Activated naive CD4-positive, alpha-beta T cell treated with anti-CD3 and anti-CD28 coated beads, Interleukin-2, amount 50 U/mL, for 16 hours (primary cell): ENCODE data around the gene SIRPA.
"Not testable (repeated sequence)": the region's sequence is repeated elsewhere in the genome, so short reads cannot be mapped to it uniquely, and the experiment has no call there.

Experiments
- DNase-seq: peaks from one replicate; pipeline ENCODE4 v3.0.0-alpha.2; 2020

SIRPA gene

DNA sequence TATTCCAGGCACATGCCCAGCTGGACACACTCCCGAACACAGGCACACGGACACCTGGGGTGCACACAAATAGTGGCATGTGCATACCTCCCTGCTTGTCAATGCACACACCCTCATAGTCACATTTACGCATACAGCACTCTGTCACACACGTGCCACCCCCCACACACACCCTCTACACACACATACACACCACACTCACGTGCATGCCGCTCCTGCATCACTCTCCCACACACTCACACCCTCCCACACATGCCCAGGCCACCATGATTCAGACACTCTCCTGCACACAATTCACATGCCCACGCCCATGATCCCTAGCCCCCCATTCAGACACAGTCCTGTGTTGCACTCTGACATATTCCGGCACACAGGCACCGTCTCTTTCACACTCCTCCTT is 13.0 kb downstream of the SIRPA start:
- DNase-seq = no peak

DNA sequence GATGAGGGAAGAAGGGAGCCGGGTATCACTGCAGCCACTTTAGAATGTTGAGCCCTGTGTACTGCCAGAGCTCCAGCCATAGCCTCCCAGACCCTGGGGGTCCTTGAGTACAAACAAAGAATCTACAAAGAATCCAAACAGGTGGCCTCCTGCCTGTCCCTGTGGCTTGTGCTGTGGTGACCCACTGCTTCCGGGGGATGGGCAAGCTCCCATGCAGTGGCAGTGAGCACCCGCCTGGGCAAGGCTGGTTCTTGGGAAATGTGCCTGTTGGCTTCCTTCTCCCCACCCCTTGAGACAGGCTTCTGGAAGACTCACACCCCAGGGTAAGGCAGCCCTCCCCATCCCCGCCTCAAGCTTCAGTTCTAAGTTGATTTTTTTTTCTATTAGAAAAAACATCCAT is 13.9 kb downstream of the SIRPA start:
- no peak for DNase-seq

DNA sequence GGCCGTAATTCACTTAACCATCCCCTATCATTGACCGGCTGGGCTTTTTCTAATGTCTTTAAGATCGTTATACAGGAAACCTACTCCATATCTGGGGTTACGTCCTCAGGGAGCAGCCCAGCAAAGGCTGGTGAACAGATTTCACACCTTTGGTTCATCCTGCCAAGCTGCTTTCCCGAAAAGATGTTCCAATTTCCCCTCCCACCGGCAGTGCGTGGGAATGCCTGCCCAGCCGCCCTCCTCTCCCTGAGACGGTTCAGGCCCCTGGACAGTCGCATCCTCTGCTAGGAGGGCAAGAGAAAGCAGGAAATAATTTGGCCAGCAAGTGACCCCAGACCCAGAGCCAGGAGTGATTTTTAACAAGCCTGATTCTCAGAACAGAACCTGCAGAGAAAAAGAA is 16.3 kb downstream of the SIRPA start:
- no peak for DNase-seq

DNA sequence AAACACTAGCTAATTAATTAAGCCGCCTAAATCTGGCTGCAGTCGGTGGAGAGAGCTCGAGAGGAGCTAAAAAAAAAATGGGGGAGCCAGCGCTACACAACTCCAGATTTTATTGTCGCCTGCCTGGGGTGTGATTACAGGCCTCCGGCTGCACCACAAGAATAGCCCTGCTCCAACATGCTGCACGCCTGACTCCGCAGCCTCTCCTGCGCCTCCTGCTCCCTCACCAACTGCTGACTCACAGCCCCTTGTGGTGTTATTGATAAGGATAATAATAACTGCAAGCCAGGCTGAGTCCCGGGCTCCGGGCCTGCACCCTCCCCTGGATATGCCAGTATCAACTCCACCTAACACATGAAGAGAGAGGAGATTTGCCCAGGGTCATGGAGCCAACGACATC is 16.8 kb downstream of the SIRPA start:
- no peak for DNase-seq

DNA sequence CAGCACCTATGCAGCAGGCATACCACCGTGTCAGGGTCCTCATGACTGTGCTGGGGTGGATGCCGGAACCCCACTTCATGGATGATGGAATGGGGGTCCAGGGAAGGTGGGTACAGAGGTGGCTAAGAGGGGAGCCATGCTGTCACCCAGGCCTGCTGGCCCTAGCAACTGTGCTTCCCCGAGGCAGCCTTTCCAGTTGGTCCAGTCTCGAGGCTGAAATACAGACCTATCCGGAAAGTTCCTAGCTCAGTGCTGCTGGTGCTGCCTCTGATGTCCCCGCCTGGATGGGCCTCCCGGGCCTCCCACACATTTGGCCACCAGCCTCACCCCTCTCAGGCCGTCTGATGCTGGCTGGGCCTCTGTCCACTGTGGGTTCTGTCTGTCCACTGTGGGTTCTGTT is 17.4 kb downstream of the SIRPA start:
- DNase-seq = no peak

DNA sequence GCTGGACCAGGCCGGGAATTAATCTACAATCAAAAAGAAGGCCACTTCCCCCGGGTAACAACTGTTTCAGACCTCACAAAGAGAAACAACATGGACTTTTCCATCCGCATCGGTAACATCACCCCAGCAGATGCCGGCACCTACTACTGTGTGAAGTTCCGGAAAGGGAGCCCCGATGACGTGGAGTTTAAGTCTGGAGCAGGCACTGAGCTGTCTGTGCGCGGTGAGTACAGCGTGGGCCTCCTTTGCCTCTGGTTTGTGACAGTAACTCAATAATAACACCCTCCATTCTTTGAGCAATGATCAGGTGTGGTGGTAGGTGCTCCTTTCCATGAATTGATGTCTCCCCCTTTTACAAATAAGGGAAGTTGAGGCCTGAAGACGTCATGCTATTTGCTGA is 20.0 kb downstream of the SIRPA start:
- not testable (repeated sequence) for DNase-seq

- DNase-seq = no peak
These were observed 20.5 kb downstream of the SIRPA start for GRCh38 chr20:1915725-1916124.

DNA sequence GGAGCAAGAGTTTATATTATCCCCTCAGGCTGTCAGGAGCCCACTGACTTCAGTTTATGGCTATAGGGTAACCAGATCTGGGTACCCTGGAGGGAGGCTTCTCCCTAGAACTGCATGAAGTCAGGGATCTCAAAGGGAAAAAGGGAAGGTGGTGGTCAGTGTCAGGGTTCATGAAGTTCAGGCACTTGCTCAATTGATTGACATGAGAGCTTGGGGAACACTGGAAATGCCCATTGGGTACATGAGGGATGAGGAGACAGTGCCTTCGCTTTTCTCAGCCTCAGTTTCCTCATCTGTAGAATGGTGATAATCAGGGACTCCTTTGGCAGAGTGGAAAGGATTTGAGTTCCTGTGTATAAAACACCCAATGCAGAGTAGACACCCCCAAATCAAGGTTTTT is 22.6 kb downstream of the SIRPA start:
- no peak for DNase-seq

GRCh38 chr20:1918491-1919165 is 23.4 kb downstream of the SIRPA start:
- no peak for DNase-seq

DNA sequence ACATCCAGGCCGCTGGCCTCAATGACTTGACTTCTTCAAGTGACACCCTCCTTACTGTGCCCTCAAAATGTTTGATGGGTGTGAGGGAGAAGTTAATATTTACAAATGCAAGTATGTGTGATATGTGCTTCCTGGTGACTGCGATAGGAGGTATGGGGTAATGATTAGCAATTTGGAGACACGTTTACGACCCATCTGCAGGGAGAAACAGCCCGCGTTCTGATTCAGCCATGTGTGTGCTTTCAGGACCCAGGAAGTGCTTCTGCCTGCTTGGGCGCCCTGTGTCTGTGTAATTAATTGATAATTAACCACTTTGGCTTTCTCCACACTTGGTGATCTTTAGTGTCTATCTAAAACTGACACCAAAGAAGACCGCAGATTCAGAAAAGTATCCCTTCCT is 25.0 kb downstream of the SIRPA start:
- DNase-seq = no peak

GRCh38 chr20:1920826-1921225 is 25.6 kb downstream of the SIRPA start:
- no peak for DNase-seq

DNA sequence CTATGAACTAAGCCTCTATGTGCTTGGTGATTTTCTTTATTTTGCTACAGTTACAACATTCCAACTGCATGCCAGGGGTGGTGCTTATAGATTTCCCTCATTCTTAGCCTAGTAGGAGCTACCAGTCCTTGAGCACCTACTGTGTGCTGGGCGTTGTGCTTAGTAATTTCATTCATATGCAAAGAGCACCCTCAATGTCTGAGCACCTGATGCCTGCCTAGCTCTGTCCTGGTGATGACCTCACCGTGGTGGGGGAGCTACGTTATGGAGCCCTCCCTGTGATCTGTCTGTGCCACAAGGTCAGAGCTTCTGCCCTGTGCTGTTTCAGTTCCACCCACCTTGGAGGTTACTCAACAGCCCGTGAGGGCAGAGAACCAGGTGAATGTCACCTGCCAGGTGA is 26.8 kb downstream of the SIRPA start:
- not testable (repeated sequence) for DNase-seq

DNA sequence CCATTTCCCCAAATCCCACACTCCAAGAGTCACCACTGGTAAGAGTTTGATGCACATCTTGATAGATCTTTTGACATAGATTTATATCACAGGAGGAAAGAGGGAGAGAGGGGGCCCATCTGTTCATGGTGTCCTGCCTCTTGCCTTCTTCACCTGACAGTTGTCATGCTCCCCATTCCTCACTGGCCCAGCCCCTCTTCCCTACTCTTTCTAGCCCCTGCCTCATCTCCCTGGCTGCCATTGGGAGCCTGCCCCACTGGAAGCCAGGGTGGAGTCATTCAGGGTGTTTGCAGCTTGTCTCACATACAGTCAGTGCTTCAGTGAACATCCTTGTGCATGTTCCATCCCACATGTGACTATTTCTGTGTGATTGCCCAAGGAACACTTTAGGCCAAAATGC is 27.6 kb downstream of the SIRPA start:
- DNase-seq = no peak

GRCh38 chr20:1924910-1925861 is 30.0 kb downstream of the SIRPA start:
- DNase-seq = no peak

DNA sequence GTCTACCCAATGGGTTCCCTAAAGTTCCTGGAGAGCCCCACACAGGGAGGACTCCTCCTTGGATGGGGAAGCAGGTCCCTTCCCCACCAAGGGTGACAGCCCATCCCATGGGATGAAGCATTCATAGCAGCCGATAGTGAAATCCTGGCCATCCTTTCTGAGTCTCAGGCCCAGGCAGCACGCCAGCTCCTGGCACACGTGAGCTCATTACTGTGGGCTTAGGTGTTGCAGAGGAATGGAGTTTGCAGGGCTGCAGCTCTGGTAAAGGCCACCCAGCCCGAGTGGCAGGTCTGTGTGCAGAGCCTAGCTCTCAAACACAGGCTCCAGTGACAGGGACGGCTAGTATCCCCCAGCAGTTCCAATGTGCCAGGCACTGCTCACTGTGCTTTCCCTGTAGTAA is 31.0 kb downstream of the SIRPA start:
- no peak for DNase-seq

- no peak for DNase-seq
These were observed 32.0 kb downstream of the SIRPA start for GRCh38 chr20:1927217-1927616.

DNA sequence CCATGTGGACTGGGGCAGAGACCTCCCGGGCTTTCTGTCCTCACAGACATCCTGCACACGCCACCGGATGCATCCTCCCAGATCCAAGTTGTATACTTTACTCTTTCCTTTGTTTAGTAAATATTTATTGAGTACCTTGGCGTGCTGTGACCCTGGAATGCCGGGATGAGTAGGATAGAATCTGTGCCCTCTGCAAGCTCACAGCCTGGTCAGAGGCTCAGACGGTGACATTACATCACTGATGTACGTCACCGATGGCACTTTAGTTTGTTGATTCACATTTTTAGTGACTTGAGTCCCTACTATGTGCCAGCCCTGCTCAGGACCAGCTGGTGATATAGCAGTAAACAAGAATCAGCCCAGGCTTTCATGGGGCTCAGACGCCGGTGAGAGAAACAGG is 32.9 kb downstream of the SIRPA start:
- DNase-seq = no peak

- no peak for DNase-seq
These were observed 33.6 kb downstream of the SIRPA start for GRCh38 chr20:1928782-1929181.

GRCh38 chr20:1929460-1929859 is 34.3 kb downstream of the SIRPA start:
- no peak for DNase-seq

GRCh38 chr20:1930165-1930564 is 35.0 kb downstream of the SIRPA start:
- DNase-seq = no peak

DNA sequence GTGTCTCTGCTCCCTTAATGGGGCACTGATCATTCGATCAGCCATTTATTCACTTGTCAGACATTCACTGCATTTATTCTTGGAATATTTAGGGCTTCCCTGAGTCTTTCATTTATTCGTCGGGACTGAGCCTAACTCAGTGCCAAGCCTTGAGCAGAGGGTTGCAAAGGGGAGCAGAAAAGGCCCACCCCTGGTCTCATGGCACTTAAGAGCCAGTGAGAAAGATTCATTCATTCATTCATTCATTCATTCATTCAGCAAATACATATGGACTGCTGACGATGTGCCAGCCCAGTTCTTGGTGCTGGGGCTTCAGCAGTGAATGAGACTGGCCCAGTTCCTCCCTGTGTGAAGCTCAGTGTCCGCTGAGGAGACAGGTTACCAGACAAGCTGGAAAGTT is 36.6 kb downstream of the SIRPA start:
- no peak for DNase-seq

- DNase-seq = no peak
These were observed 37.8 kb downstream of the SIRPA start for GRCh38 chr20:1932971-1933370.

DNA sequence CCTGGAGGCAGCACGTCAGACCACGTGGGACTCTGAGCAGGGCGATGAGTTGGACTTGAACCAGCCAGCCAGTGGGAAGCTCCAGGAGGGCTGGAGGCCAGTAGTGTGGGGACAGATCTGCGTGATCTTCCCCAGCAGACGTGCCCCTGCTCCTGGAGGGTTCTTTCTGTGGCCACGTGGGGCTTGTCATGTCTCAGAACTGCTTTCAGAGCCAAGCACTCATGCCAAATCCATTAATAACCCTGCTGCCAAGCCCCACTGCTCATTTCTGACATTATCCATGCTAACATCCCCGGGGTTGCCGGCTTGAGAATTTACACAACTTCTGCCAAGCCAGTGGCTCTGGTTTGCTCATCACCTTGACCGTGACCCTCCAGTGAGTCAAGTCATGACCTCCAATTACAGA is 38.3 kb downstream of the SIRPA start:
- no peak for DNase-seq

- no peak for DNase-seq
These were observed 38.9 kb downstream of the SIRPA start for GRCh38 chr20:1934156-1934555.
